ENCODE measurements around the gene PHACTR2. TPM values are rescaled to one million over a fixed set of nuclear protein-coding genes. Genes with fewer than 3 reads are reported as not detected.

The PHACTR2 gene
- total and polyA plus RNA-seq, 9 donors = 9.8 to 76.2 (median 45.4) TPM

DNA sequence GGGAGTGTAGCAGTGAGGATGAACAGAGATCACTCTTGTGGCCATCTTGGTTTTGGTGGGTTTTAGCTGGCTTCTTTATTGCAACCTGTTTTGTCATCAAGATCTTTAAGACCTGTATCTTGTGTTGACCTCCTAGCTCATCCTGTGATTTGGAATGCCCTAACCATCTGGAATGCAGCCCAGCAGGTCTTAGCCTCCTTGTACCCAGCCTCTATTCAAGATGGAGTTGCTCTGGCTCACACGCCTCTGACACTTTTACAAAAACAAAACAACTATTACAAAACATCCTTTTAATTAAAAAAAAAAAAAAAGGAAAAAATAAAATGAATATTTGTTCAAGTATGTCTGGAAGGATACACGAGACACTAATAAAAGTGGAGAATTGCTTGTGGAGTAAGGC is 62.4 kb downstream of the PHACTR2 start:
- Histone ChIP-seq H3K4me1 (ENCODE audit: insufficient read depth) (peaks cover 13% of the 10 kb centered on the region), H3K27me3 (no peaks in the 10 kb centered on the region), H3K4me3 (no peak overlapping the region), H3K27ac (no peak overlapping the region), H3K36me3 (no peaks in the 10 kb centered on the region), H3K9me3 (no peaks in the 10 kb centered on the region)
- no peak for DNase-seq
- TF ChIP-seq CTCF (IDR thresholded peaks at IDR 0.05) = no peak
- TF ChIP-seq EP300 (IDR thresholded peaks at IDR 0.05) = no peak
- no peak for TF ChIP-seq POLR2A (IDR thresholded peaks at IDR 0.05)
- intact Hi-C loops (cut with DNase I) = no loop called here
- WGBS, 3 donors = 92 to 96% (median 93%) methylated on average over 2 of the region's 2 CpGs

DNA sequence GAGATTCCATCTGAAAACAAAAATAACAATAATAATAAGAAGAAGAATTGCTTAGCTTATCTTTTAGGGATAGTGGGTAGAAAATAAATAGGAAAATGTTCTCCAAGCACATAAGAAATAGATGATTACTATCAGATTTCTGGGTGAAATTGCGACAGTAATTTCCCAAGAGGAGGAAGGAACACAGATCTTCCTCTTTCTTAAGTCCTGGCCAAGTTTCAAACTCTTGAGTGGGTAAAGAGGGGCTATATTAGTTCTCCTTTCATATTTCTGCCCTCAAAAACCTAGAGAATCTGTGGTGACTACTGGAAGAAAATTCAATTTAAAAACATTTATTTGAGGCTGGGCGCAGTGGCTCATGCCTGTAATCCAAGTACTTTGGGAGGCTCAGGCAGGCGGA is 63.7 kb downstream of the PHACTR2 start:
- Histone ChIP-seq H3K36me3 (no peaks in the 10 kb centered on the region), H3K27ac (no peak overlapping the region), H3K4me1 (ENCODE audit: insufficient read depth) (peaks cover 18% of the 10 kb centered on the region), H3K9me3 (no peaks in the 10 kb centered on the region), H3K27me3 (no peaks in the 10 kb centered on the region), H3K4me3 (no peak overlapping the region)
- WGBS, 3 donors = 93 to 99% (median 95%) methylated on average over 3 of the region's 3 CpGs
- no peak for DNase-seq
- intact Hi-C loops (cut with DNase I) = no loop called here
- TF ChIP-seq POLR2A (IDR thresholded peaks at IDR 0.05) (no peak), EP300 (IDR thresholded peaks at IDR 0.05) (no peak), CTCF (IDR thresholded peaks at IDR 0.05) (no peak)

DNA sequence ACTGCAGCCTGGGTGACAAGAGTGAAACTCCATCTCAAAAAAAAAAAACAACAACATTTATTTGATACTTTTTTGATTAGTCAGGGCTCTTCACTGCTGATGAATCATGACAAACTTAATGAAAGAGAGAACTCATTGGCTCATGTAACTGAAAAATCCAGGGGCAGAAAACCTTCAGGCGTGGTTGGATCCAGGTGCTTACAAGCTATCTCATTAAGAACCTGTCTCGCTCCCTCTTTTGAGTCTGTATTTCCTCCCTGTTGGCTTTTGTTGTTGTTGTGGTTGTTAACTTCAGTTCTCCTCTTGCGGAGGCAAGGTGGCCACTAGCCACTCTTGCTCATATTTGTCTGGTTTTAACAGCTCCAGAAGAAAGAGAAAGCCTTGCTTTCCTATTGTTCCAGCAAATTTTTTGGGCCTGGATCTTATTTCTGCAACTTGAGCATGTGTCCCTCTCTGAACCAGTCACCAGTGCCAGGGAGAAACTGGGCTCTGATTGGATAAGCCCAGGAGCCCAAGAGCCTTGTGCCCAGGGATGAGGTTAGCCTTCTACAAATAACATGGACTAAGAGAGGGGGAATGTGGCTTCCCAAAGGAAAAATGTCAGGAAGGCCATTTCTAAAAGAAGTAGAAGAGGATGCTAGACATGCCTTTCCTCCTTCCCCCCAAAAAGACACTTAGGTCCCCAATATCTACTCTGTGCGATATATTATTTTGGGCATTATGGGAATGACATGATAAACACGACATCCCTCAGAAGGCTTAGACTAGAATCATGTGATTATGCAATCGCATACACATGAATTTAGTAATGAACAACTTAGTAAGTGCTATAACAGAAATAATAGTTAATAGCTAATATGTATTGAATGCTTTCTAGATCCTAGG is 64.5 kb downstream of the PHACTR2 start:
- Histone ChIP-seq H3K4me3 (no peak overlapping the region), H3K4me1 (ENCODE audit: insufficient read depth) (peaks cover 21% of the 10 kb centered on the region), H3K27me3 (no peaks in the 10 kb centered on the region), H3K27ac (peak overlapping the region in 1 of 2 donors; percentile 76), H3K36me3 (no peaks in the 10 kb centered on the region), H3K9me3 (no peaks in the 10 kb centered on the region)
- no peak for TF ChIP-seq POLR2A (IDR thresholded peaks at IDR 0.05)
- no peak for TF ChIP-seq EP300 (IDR thresholded peaks at IDR 0.05)
- no peak for DNase-seq
- intact Hi-C loops (cut with DNase I) = no loop called here
- WGBS, 3 donors = 86 to 88% (median 86%) methylated on average over 6 of the region's 6 CpGs

GRCh38 chr6:143742955-143743255 is 65.1 kb downstream of the PHACTR2 start:
- 5 to 12% (median 11%) methylated on average over 3 of the region's 3 CpGs for WGBS, 3 donors
- DNase-seq = no peak
- no peak for TF ChIP-seq POLR2A (IDR thresholded peaks at IDR 0.05)
- TF ChIP-seq CTCF (IDR thresholded peaks at IDR 0.05) = no peak
- no peak for TF ChIP-seq EP300 (IDR thresholded peaks at IDR 0.05)
- Histone ChIP-seq H3K27ac (peak overlapping the region in 1 of 2 donors; percentile 76), H3K36me3 (no peaks in the 10 kb centered on the region), H3K4me1 (ENCODE audit: insufficient read depth) (peaks cover 24% of the 10 kb centered on the region), H3K9me3 (no peaks in the 10 kb centered on the region), H3K27me3 (no peaks in the 10 kb centered on the region), H3K4me3 (no peak overlapping the region)
- intact Hi-C loops (cut with DNase I) = no loop called here

All from ovary (tissue), 9 donors.